K562 (cell line): ENCODE data around the gene GLUL. TPM values are rescaled to one million over a fixed set of nuclear protein-coding genes. Genes with fewer than 3 reads are reported as not detected.

Experiments used
- ADNP ChIP-seq: fragments of 200-800 bp; sonication (Bioruptor generic); IDR thresholded peaks from 2 replicates; pipeline ENCODE4 v1.6.1; 2016; ENCODE audit warnings: missing genetic modification characterization, missing compliant biosample characterization
- BCLAF1 ChIP-seq, 2 experiments: fragments of 450-650 bp in 1 of 2; IDR thresholded peaks; 2 replicates each; pipeline ENCODE4 v1.6.1; 2011 to 2017; ENCODE audit warnings: low read depth in 2 of 2, antibody characterized with exemption in 1 of 2, borderline replicate concordance in 1 of 2, low read length in 1 of 2, mild to moderate bottlenecking in 1 of 2, mixed read lengths in 1 of 2; ENCODE audit not compliant: control insufficient read depth in 1 of 2
- CAMTA2 ChIP-seq: fragments of 250-450 bp; sonication (Bioruptor Pico); conservative IDR thresholded peaks from 2 replicates; pipeline ENCODE4 v1.5.1; 2022
- CREBBP ChIP-seq: IDR thresholded peaks from one replicate; pipeline ENCODE4 v1.6.1; 2012; ENCODE audit warnings: low read depth, mild to moderate bottlenecking, control low read depth, inconsistent platforms, low read length
- ELF2 ChIP-seq: fragments of 250-450 bp; sonication (Bioruptor Pico); IDR thresholded peaks from 2 replicates; pipeline ENCODE4 v1.5.0; 2021; ENCODE audit warnings: mild to moderate bottlenecking
- FOXA3 ChIP-seq, 2 experiments: fragments of 450-650 bp in 1 of 2; sonication (generic) in 1 of 2; formaldehyde crosslinking; IDR thresholded peaks in 1 of 2; conservative IDR thresholded peaks in 1 of 2; 2 replicates each; pipeline versions ENCODE4 v1.4.0 to v1.8.0; 2020 to 2022; ENCODE audit warnings: mild to moderate bottlenecking in 2 of 2, missing genetic modification reagents in 1 of 2
- GATA2 ChIP-seq: sonication (generic); formaldehyde crosslinking; IDR thresholded peaks from 2 replicates; pipeline ENCODE4 v1.4.0; 2020; ENCODE audit warnings: mild to moderate bottlenecking, missing genetic modification reagents
- KLF1 ChIP-seq: fragments of 450-650 bp; IDR thresholded peaks from 2 replicates; pipeline ENCODE4 v1.6.1; 2016; ENCODE audit warnings: missing genetic modification characterization, missing compliant biosample characterization
- MYBL2 ChIP-seq, 2 experiments: fragments of 450-650 bp in 1 of 2; sonication (generic) in 1 of 2; formaldehyde crosslinking in 1 of 2; IDR thresholded peaks; 2 replicates each; pipeline versions ENCODE4 v1.6.1 to v1.8.1; 2017 to 2022; ENCODE audit warnings: borderline replicate concordance in 1 of 2, inconsistent platforms in 1 of 2, low read depth in 1 of 2, mild to moderate bottlenecking in 1 of 2, missing genetic modification reagents in 1 of 2, moderate library complexity in 1 of 2
- PHF20 ChIP-seq: fragments of 450-650 bp; IDR thresholded peaks from 2 replicates; pipeline ENCODE4 v1.6.1; 2018; ENCODE audit not compliant: partially characterized antibody
- POLR2H ChIP-seq: IDR thresholded peaks from 2 replicates; pipeline ENCODE4 v1.6.1; 2016; ENCODE audit warnings: missing genetic modification characterization, low read depth, mild to moderate bottlenecking, control low read depth, missing compliant biosample characterization, moderate library complexity
- PRPF4 ChIP-seq: fragments of 200-400 bp; formaldehyde crosslinking; IDR thresholded peaks from one replicate; pipeline ENCODE4 v1.6.1; 2017; ENCODE audit warnings: low read length, low read depth, mild to moderate bottlenecking; ENCODE audit not compliant: insufficient read depth, poor library complexity, severe bottlenecking
- TEAD4 ChIP-seq, 2 experiments: sonication (generic) in 1 of 2; formaldehyde crosslinking in 1 of 2; IDR thresholded peaks; 2 replicates each; pipeline versions ENCODE4 v1.6.1 to v1.8.0; 2012 to 2022; ENCODE audit warnings: borderline replicate concordance in 1 of 2, inconsistent platforms in 1 of 2, low read length in 1 of 2, mild to moderate bottlenecking in 1 of 2, missing genetic modification reagents in 1 of 2
- XRCC4 ChIP-seq: IDR thresholded peaks from one replicate; pipeline ENCODE4 v1.6.1; 2011; ENCODE audit not compliant: insufficient read depth, insufficient read length; ENCODE audit errors: extremely low read depth
- ZNF347 ChIP-seq: fragments of 450-650 bp; formaldehyde crosslinking; IDR thresholded peaks from 2 replicates; pipeline ENCODE4 v1.4.0; 2020; ENCODE audit warnings: low read depth, mild to moderate bottlenecking, moderate library complexity
- ZNF551 ChIP-seq: fragments of 250-450 bp; sonication (Bioruptor Pico); IDR thresholded peaks from 2 replicates; pipeline ENCODE4 v1.5.0; 2021; ENCODE audit warnings: mild to moderate bottlenecking, moderate library complexity
- ZNF583 ChIP-seq: fragments of 250-450 bp; sonication (Bioruptor Pico); IDR thresholded peaks from 2 replicates; pipeline ENCODE4 v1.4.0; 2020
- ZNF584 ChIP-seq: fragments of 200-800 bp; sonication (Bioruptor generic); IDR thresholded peaks from 2 replicates; pipeline ENCODE4 v1.6.1; 2016; ENCODE audit warnings: low read depth, mild to moderate bottlenecking, missing genetic modification characterization, missing compliant biosample characterization
- ZSCAN29 ChIP-seq: fragments of 450-650 bp; IDR thresholded peaks from 2 replicates; pipeline ENCODE4 v1.6.1; 2017
- polyA plus RNA-seq, 8 experiments: library from polyadenylated mRNA; depleted of rRNA in 4 of 8; stranded (reverse) in 5 of 8; unstranded in 3 of 8; fragments of >200 nt; fragmentation: Nextera tagmentation in 2 of 8; fragmentation: Illumina TruSeq in 1 of 8; extraction: Ambion mirVana in 2 of 8; extraction: Trizol in 1 of 8; gene quantifications; 2 replicates each; pipeline versions ENCODE4 v1.2.1 to v1.2.3, GENCODE V29; 2011 to 2014; ENCODE audit warnings: inconsistent platforms in 1 of 8, missing spikeins in 1 of 8
- total RNA-seq, 7 experiments: library from RNA; depleted of rRNA in 6 of 7; stranded (reverse); fragments of >200 nt in 6 of 7; fragmentation: Illumina TruSeq in 2 of 7; extraction: Trizol in 2 of 7; gene quantifications; 2 replicates each; pipeline versions ENCODE4 v1.2.1 to v1.2.3, GENCODE V29; 2011 to 2021; ENCODE audit warnings: low replicate concordance in 1 of 7
- TF ChIP-seq, protein P1 (sequence below): fragments of 250-450 bp; sonication (Bioruptor Pico); IDR thresholded peaks from 2 replicates; pipeline ENCODE4 v1.8.0; 2022; ENCODE audit warnings: inconsistent platforms, mild to moderate bottlenecking, moderate library complexity, borderline replicate concordance
- TF ChIP-seq, protein P2 (sequence below): fragments of 450-650 bp; formaldehyde crosslinking; IDR thresholded peaks from 2 replicates; pipeline ENCODE4 v1.4.0; 2022; ENCODE audit warnings: missing genetic modification characterization

GLUL gene
- total and polyA plus RNA-seq, 9 of the 15 experiments (the other 6 are each of a cell fraction or from before 2014, with no cell fraction given) = 1,088 to 4,222 (median 1,338) TPM

GRCh38 chr1:182381962-182382819 is 9.4 kb downstream of the GLUL start (continued):
- no peak for TF ChIP-seq KLF1 (tag)
- no peak for TF ChIP-seq XRCC4
- no peak for TF ChIP-seq ZNF584 (CRISPR knock-in tag)
- no peak for TF ChIP-seq ZNF583 (CRISPR knock-in tag)
- no peak; the same call in 1 of the 2 replicates for TF ChIP-seq POLR2H (tag)
- TF ChIP-seq CAMTA2 (CRISPR knock-in tag) = no peak
- no peak for TF ChIP-seq CREBBP
- TF ChIP-seq, protein P1, sequence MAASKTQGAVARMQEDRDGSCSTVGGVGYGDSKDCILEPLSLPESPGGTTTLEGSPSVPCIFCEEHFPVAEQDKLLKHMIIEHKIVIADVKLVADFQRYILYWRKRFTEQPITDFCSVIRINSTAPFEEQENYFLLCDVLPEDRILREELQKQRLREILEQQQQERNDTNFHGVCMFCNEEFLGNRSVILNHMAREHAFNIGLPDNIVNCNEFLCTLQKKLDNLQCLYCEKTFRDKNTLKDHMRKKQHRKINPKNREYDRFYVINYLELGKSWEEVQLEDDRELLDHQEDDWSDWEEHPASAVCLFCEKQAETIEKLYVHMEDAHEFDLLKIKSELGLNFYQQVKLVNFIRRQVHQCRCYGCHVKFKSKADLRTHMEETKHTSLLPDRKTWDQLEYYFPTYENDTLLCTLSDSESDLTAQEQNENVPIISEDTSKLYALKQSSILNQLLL = no peak
- TF ChIP-seq, protein P2, sequence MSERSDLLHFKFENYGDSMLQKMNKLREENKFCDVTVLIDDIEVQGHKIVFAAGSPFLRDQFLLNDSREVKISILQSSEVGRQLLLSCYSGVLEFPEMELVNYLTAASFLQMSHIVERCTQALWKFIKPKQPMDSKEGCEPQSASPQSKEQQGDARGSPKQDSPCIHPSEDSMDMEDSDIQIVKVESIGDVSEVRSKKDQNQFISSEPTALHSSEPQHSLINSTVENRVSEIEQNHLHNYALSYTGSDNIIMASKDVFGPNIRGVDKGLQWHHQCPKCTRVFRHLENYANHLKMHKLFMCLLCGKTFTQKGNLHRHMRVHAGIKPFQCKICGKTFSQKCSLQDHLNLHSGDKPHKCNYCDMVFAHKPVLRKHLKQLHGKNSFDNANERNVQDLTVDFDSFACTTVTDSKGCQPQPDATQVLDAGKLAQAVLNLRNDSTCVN = peak; percentile 76; the same call in 1 of the 2 replicates
- 0 out of 4 replicates have a peak, but pooled peaks of 1 of the 2 experiments have one; percentile 9 for TF ChIP-seq BCLAF1 (IDR thresholded peaks at IDR 0.05; ENCODE audit: borderline replicate concordance in 1 of 2, control insufficient read depth in 1 of 2, low read depth in 2 of 2, low read length in 1 of 2)
- TF ChIP-seq MYBL2 (IDR thresholded peaks at IDR 0.05; ENCODE audit: low read depth) = no peak
- no peak for TF ChIP-seq MYBL2 (CRISPR knock-in tag; IDR thresholded peaks at IDR 0.05; ENCODE audit: borderline replicate concordance)
- TF ChIP-seq PHF20 = no peak
- TF ChIP-seq ZSCAN29 = no peak
- 0 out of 2 replicates have a peak, but pooled peaks have one; percentile 14 for TF ChIP-seq ZNF551 (CRISPR knock-in tag)
- TF ChIP-seq TEAD4 (IDR thresholded peaks at IDR 0.05; ENCODE audit: low read length) = peak; percentile 3; the same call in 1 of the 2 replicates
- no peak for TF ChIP-seq TEAD4 (CRISPR knock-in tag; IDR thresholded peaks at IDR 0.05; ENCODE audit: borderline replicate concordance)
- TF ChIP-seq FOXA3 (CRISPR knock-in tag; conservative IDR thresholded peaks at IDR 0.05 in 1 of 2, IDR thresholded peaks at IDR 0.05 in 1 of 2) = 0 out of 4 replicates have a peak, but pooled peaks of 1 of the 2 experiments have one; percentile 12
- TF ChIP-seq ELF2 (CRISPR knock-in tag) = no peak
- no peak for TF ChIP-seq ZNF347
- TF ChIP-seq GATA2 = peak; percentile 28; the same call in 1 of the 2 replicates
- no peak for TF ChIP-seq ADNP
- TF ChIP-seq PRPF4 = no peak
